Stimulated activated CD4-positive, alpha-beta T cell treated with anti-CD3 and anti-CD28 coated beads, Interleukin-4, amount 100 ng/mL, for 1 hour (primary cell): Measurements from ENCODE around the gene UNC5A.

Experiments
- DNase-seq: peaks from one replicate; pipeline ENCODE4 v3.0.0-alpha.2; 2020

UNC5A gene

DNA sequence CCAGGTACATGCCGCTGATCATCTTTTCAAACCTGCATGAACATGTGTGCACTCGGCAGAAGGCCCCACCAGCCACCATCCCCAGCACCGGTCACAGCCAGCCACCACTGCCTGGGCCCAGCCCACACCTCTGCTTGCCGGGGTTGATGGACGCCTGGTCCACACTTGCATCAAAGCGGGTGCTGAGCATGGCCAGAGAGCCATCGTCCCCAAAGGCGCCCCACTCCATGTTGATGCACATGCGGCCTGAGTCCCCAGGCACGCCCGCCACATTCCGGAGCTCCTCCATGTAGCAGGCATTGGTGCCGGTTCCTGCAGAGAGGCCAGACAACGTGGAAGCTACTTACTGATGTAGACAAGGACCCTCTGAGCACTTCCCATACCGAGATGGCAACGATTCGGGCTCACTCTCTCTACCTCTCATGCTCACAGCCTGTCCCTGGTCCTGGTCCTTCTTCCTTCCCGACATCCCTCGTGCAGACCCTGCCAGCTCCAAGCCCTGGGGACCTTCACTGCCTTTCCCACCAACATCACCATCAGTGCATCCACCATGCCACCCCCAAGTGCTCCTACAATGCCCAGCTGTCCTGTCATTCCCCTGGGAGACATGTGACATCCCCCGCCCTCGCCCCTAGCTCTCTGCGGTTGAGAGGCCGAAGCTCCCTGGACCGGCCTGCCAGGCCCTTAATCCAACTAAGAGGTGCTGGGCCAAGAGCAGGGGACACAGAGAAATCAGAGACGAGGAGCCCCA, 71.6 kb downstream of the UNC5A start:
- no peak for DNase-seq

DNA sequence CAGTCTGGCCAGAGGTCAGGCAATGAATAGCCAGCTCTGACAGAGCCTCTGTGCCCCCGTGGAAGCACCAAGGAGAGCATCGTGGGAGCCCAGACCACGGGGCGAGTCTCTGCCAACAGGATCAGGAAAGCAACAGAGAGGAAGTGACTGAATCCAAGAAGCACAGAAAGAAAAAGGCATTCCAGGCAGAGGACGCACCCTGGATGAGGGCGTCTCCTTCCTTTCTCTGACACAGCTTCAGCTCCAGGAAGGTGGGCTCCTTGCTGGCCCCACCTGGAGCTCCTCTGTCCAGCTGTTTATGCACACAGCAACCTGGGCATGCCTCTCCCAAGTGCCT, 72.2 kb downstream of the UNC5A start:
- DNase-seq = no peak

DNA sequence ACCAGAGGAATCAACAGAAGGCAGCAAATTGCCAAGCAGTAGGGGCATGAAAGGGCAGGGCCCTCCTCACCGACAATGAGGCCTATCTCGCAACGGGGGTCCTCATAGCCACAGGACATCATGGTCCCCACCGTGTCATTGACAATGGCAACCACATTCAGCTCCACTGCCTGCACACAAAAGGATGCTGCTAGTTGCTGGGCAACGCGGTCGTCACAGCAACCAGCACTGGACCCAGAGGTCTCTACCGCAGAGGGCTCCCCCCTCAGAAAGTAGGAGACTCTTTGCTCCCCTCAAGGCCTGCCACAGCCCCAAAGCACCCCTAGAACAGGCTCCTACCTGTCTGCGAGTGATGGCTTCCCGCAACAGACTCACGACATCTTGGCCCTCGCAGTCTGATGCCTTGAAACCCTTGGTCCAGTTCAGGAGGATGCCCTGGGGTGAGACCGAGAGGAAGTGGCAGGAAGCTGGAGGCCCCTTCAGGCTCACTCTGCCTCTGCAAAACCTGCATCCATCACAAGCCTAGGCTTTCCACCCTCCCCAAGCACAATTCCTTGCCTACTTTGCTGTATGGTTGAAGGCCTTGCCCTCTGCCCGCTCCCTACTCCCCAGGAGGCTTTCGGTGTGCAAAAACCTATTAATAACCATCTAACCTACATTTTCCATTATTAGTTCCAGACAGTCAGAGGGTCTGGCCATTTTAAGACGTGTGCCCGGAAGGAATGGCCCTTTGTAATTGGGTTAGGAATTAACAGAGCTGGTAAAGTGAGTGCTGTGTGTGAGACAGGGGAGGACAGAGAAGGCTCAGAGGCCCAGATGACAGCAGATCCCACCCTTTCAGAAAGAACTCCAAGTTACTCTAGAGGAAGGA, 73.6 kb downstream of the UNC5A start:
- no peak for DNase-seq

DNA sequence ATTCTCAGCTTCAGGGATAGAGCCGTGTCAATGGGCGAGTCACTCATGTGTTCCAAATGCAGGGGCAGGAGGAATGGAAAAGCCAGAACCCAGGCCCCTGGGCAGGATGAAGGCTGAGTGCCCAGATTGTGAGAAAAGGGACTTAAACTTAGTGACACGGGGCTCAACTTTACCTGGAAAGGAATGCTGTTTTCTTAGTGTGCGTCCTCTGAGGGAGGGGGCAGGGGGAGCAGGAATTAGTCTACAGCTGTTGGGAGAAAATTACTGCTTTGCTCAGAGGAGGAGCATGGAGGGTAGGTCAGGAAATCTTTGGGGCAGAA, 74.2 kb downstream of the UNC5A start:
- DNase-seq = no peak

DNA sequence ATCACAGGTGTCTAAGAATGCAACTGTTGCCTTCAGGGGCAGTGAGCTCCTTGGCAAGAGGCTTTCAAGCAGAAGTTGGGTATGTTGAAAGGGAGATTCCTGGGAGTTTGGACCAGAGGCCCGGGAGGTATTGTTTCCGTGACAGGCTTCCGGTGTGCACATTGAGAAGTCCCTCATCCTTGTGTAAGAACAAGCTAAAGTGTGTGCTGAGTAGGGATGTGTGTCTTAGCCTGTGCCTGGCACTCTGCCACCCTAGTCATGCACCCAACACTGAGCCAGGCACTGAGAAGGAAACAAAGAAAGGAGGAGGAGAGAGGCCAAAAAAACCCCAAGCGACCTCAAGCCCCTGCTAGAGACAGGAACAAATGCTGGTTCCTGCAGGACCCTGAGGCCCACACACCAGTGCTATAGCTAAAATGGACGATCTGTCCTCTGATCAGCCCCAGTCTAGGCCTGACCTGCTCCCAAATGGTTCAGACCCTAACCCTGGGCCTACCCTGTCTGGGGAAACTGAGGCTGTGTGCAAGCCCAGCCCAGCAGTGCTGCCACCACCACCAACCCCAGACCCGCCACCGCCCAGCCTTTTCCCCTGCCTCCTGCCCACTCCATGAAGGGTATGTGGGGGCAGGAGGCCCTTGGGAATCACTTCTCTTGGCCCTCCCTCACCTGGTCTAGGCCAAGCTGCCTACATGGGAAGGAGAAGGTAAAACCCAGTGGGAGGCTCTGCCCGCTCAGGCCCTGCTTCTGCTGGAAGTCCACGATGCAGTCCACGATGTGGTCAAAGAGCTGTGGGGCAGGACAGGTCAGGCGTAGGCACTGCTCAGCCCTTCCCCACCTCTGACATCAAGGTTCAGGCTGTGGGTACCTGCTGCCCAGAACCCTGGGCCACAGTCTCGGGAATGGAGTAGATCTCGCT, 76.2 kb downstream of the UNC5A start:
- no peak for DNase-seq

DNA sequence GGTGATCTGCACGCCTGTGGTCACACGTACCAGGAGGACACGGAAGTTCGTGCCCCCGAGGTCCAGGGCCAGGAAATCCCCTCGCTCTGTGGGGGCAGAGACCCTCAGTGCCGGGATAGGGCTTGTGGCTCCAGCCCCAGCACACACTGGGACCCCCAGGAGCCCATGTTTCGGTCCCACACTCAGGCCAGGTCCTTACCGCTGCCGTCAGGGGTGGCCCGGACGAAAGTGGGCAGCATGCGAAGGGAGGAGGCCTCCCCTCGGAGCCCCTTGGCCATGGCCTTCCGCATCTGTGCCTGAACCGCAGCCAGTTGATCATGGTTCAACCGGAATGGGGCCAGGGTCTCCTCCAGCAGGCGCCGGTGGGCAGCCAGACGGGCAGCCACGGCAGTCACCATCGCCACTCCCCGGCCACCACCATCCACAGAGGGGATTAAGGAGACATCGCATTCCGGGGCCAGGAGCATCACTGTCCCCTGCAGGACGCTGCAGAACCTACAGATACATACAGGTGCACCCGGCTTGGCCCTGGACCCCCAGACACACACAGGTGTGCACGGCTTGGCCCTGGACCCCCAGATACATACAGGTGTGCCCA, 77.0 kb downstream of the UNC5A start:
- no peak for DNase-seq

DNA sequence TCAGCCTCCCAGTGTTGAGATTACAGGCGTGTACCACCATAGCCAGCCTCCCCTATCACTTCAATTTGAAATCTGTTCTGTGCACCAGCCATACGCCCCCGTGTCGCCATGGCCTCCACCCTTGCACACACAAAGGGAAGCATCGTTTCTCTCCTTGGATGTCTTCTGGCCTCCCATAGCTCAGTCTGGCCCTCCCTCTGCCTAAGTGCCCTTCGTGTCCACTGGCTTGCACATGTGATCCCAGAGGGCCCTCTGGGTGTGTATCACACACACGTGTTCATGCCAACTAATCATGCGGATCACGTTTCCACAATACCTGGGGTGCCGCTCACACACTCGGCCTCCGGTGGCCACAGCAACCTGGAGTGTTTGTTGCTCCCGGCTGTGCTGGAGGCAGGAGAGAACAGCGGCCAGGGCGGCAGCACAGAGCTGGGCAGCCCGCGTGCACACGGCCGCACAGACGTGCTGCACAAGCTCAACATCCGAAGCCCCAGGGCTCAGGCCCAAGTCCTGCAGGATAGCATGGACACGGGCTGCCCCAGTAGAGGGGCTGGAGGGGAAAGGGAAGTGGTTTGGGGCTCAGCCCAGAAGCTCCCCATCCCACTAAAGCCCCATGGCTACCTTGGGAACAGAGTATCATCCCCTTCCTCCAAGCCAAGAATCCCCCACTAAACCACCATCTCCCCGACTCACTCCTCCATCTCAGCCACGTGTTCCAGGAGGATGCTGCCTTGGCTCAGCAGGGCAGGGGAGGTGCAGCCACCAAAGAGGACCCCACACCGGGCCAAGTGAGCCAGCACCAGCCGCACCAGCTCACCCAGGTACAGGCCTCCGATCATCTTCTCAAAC, 77.9 kb downstream of the UNC5A start:
- DNase-seq = no peak

DNA sequence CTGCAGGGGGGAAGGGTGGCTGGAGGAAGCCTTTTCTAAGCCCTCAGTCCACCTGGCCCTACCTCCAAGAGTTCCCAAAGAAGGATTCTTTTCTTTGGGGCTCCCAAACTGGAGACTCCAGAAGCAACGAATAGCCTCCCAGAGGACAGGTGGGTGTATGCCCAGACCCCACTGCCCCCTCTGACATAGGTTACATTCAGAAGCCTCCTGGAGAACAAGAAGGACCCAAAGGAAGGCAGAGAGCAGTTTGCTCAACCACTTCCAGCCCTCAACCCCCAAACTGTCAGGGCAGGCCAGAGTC, 78.5 kb downstream of the UNC5A start:
- no peak for DNase-seq

DNA sequence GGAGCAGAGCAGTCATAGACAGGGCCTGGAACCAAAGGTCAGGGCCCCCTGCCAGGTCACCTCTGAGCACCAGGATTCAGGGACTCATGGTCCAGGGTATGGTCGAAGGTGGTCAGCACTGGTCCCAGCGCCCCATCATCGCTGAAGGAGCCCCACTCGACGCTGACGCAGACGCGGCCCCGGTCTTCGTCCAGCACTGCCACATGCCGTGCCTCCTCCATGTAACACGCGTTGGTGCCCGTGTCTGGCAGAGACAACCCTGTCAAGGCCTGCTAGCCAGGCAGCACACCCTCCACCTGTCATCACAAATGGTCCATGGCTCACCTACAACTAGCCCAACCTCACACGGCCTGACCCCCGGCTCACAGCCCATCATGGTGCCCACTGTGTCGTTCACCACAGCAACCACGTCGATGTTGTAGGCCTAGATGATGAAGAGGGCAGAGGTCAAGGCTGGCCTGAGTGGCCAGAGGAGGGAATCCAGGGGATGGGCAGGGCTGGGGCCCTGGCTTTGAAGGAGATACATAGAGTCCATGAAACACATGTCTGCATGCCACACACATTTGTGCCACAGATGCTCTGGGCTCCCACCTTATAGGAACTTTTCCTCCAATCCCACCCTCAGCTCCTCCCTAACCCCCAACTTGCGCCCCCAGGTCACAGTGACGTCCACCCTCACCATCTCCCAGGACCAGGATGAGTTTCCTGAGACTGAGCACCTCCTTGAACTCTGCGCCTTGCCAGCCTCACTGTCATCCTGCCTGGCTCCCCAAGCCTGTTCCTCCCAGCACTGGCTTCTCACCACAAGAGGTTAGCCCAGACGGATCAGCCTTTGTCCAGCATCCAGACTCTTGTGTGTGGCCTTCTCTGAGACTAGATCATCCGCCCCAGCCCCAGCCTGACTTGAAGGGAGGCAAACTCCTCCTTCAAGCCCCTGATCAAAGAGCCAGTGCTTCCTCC, 79.2 kb downstream of the UNC5A start:
- DNase-seq = no peak

DNA sequence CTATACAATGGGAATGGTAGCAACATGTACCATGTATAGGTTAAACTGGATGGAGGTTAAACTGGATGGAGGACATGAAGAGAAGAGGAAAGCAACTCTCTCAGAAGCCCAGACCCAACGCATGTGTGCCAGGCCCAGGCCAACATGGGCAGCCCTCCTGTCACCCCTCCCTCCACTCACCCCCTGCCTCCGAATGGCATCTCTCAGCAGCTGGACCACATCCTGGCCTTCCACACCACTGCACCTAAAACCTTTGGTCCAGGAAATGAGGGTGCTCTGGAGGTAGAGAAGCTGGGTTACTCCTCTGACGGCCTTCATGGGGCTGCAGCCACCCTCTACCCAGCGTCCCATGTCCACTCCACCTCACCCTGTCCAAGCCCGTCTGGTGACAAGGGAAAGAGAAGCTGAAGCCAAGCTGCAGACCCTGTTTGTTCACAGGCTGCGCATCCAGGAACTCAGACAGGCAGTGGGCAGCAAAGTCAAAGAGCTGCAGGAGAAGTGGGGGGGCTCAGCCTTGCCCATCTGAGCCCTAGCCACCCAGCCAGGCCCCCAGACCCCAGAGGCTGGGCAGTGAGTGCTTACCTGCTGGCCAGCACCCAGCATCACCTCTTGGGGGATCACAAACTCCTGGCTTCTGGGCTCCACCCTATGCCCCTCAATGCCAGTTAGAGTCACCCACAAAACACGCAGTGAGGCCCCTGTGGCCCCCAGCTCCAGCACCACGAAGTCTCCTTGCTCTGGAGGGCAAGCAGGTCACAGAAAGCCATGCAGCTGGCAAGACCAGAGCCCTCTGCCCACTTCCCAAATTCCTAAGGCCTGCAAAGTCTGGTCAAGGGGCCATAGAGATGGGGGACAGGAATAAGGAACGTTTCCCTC, 80.3 kb downstream of the UNC5A start:
- DNase-seq = no peak

DNA sequence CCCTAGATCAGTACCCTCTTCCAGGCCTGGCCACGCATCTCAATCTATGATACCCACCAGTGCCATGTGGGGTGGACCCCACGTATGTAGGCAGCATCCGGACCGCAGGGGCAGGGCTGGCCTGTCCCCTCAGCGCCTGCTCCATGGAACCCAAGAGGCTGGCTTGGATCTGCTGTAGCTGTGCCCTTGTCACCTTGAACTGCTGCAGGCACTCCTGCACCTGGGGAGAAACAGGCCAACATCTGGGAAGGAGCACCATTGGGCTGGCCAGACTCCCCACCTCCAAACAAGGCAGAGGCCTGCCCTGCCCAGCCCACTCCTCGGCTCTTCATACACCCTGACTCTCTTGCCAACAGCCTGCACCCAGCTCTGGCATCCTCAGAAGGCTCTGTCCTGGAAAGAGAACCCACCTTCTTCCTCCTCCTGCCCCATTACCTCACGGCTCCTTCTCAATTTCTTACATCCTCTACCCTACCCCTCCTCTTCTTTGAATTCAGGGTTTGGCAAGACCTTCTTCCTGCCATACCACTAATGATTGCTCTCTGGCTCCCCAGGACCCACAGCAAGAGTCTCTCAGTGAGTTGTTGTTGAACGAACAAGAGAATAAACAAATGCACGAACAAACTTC, 81.1 kb downstream of the UNC5A start:
- no peak for DNase-seq

DNA sequence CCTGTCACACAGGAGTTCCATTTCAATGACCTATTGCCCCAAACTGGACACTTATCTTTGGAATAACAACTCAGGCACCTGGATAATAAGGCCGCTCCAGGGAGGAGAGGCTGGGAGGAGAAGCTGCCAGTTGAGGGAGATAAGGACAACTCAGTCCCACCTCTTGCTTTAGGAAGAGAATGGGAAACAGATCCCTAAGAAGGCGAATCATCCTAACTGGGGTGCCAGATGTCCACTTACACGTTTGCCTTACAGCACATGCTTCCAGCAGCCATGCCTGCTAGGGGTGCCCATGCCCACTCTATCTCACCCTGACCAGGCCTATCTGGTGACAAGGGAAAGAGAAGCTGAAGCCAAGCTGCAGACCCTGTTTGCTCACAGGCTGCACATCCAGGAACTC, 82.3 kb downstream of the UNC5A start:
- DNase-seq = no peak

DNA sequence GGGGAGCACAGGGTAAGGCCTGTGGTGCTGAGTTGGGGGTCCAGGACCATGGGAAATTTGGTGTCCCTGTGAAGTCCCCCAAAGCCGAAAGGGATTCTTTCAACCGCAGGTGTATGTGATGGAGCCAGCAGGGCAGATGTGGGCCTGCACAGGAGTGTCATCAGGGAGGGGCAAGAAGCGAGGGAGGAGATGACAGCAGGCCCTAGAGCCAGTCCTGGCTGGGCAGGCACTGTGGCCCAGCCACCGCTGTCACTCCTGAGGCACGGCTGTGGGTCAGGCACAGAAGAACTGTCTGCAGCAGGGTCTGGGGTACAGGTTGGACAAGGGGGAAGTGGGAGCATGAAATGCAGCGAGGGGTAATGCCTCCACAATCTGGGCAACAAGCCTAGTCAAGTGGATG, 83.9 kb downstream of the UNC5A start:
- no peak for DNase-seq

DNA sequence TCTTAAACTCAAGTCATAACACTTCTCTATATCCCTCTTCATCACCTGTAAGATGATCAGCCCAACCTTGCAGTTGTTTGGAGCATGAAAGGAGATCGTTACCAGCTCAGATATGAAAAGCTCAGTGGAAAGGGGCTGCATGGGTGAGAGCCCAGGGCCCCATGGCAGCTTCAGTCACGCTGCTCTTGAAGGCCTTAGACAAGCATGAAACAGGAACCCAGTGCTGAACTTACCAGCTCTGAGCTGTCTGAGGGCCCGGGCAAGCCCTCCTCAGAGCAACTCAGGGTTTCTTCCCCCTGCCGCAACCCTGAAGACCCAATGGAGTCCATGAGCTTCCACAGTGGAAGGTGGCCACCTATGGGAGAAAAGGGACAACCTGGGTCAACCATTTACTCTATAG, 85.5 kb downstream of the UNC5A start:
- DNase-seq = no peak

DNA sequence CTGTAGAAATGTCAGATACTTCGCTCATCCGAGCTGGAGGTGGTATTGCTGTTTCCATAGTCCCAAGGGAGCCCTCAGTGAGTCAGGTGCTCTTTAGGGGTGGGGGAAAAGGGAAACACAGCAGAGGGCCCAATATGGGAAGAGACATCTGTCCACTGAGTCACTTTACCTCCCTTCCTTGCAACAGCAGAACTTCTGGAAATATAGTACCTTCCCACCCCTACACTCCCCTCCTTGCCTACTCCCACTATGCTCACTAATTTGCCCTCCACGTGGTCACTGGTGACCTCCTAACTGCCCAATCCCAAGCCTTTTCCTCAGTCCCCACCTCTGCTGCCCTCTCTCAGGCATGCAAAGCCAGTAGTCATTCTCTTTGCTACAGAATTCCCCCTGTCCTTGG, 86.9 kb downstream of the UNC5A start:
- no peak for DNase-seq

DNA sequence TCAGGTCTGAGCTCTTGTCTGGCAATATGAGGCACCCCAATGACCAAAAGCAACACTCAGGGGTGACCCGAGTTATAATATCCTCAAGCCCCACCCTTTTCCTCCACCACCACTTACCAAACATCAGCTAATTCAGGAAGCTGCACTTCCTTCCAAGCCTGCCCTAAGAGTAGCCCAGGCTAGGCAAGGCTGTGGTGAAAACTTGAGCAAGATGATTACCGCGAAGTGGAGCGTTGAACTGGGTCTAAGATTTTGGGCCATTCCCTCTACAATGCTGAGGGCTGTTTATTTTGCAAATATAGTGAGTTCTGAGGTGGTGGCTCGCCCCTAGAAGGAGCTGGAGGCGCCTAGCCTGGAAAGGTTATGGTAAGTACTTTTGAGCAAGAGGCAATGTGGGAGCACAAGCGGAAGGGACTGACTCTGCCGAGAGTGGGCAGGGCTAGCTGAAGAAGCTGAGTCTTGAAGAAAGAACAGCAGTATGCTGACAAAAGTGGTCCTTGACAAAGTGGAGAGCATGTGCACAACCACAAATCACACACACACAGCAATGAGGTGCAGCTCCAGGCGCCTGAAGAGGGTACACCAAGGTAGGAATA, 89.0 kb downstream of the UNC5A start, which contains the start of gene HK3:
HK3 (minus strand) TSS at position 51 of the 596 bp plus-strand sequence. CDS start 3,187 bp downstream, outside the sequence.
- DNase-seq = no peak

DNA sequence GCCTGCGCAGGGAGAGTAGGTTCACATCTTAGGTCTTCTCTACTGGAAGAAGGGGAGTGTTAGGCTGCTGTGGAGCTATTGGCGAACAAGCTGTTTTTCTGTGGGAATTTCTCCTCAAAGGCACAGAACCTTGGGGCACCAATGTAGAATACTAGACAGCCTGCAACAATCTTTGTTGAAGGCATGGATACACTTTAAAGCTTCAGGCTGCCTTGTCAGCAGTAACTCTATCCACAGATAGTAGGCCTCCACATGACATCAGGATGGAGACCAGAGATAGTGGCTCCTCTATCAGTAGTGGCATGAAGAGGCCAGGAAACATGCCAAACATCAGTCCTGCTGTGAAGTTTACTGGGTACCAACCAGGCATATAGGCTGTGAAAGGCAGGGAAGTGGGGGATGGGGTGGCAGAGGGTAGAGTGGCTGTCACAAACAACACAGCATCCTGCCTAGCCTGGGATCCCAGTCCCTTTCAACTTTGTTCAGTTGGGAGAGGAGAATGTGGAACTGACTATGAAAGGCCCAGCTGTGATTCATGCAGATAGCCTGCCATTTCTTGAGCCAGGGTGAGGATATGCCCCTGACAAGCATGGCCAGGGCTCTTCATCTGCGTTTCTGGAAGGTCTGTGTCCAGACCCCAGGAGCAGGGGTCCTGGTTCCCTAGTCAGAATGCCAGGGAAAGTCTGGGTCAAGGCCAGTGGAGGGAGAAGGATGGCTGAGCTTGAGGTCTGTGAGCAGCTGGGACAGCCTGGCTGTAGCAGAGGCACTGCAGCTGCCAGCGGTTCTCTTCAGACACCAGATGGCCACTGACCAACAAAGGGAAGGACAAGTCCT, 89.8 kb downstream of the UNC5A start:
- no peak for DNase-seq

DNA sequence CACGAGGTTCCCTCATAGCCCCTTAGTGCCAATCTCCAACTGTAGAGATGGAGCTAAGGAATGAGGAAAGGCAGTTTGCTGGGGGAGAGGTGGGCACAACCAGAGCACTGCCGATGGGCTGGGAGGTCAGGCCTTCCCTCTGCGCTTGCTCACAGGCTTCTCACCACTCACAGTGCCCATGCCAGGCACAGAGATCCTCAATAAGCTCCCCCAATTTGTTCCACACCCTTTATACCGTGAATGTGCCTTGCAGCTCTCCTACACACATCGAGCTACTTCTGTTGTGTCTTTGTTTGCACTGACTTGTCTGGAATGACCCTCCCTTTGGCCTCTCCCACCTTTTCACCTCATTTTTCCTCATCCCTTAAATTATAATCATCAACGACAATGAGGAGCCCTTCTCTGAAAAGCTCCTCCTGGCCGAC, 90.4 kb downstream of the UNC5A start:
- DNase-seq = no peak
